Right lung (tissue), 5 donors: ENCODE results near the gene SLC25A23. TPM values are rescaled to one million over a fixed set of nuclear protein-coding genes. Genes with fewer than 3 reads are reported as not detected.

Source experiments
- DNase-seq, 2 donors: peaks; one replicate each; pipeline ENCODE4 v3.0.0-alpha.2; 2013
- polyA plus RNA-seq, 5 donors: library from polyadenylated mRNA; unstranded; fragments of 120-200 nt; gene quantifications; one replicate each; pipeline versions ENCODE4 v1.2.1 to v1.2.3, GENCODE V29; 2013; ENCODE audit warnings: inconsistent platforms in 1 of 5, low replicate concordance in 1 of 5; ENCODE audit not compliant: insufficient read length in 5 of 5, insufficient read depth in 1 of 5

The SLC25A23 gene
- polyA plus RNA-seq, 5 donors, result 44.7 to 62.3 (median 49.6) TPM

GRCh38 chr19:6484230-6484629 lies 24.6 kb upstream of the SLC25A23 start:
- no peak for DNase-seq

GRCh38 chr19:6483235-6483634 lies 23.6 kb upstream of the SLC25A23 start:
- DNase-seq, result no peak

GRCh38 chr19:6482343-6482686 lies 22.7 kb upstream of the SLC25A23 start:
- no peak for DNase-seq

- no peak for DNase-seq
These were observed 22.1 kb upstream of the SLC25A23 start, which contains the start of gene DENND1C for GRCh38 chr19:6481541-6482342. TSS of gene DENND1C (minus strand) at chr19:6481787. CDS start at chr19:6481695, 92 bp downstream.

GRCh38 chr19:6480848-6481415 lies 21.3 kb upstream of the SLC25A23 start:
- DNase-seq, result no peak

- no peak for DNase-seq
These were observed 20.3 kb upstream of the SLC25A23 start for GRCh38 chr19:6479836-6480398.

- DNase-seq, result no peak
These were observed 19.2 kb upstream of the SLC25A23 start for GRCh38 chr19:6478815-6479214.

- no peak for DNase-seq
These were observed 17.4 kb upstream of the SLC25A23 start for GRCh38 chr19:6476896-6477431.

- DNase-seq, result peak in 1 of 2 donors; percentile 9
These were observed 16.7 kb upstream of the SLC25A23 start for GRCh38 chr19:6476155-6476895.

GRCh38 chr19:6475321-6476108 lies 15.9 kb upstream of the SLC25A23 start:
- no peak for DNase-seq

- DNase-seq, result no peak
These were observed 14.1 kb upstream of the SLC25A23 start for GRCh38 chr19:6473647-6474046.

GRCh38 chr19:6472713-6473112 lies 13.1 kb upstream of the SLC25A23 start:
- no peak for DNase-seq

GRCh38 chr19:6471076-6471475 lies 11.5 kb upstream of the SLC25A23 start:
- no peak for DNase-seq

- DNase-seq, result no peak
These were observed 10.6 kb upstream of the SLC25A23 start for GRCh38 chr19:6470173-6470572.

- DNase-seq, result no peak
These were observed 7.8 kb upstream of the SLC25A23 start for GRCh38 chr19:6467384-6467783.

- no peak for DNase-seq
These were observed 7.1 kb upstream of the SLC25A23 start for GRCh38 chr19:6466526-6467248.

- DNase-seq, result no peak
These were observed 6.1 kb upstream of the SLC25A23 start for GRCh38 chr19:6465663-6466062.

- DNase-seq, result no peak
These were observed 5.4 kb upstream of the SLC25A23 start for GRCh38 chr19:6465006-6465405.

GRCh38 chr19:6464070-6464873 lies 4.7 kb upstream of the SLC25A23 start, which contains the start of gene CRB3:
TSS of gene CRB3 (plus strand) at chr19:6464271. CDS start at chr19:6464702, 431 bp downstream.
- DNase-seq, result peak; percentile 75 to 77
